ENCODE data around the gene APLN.

The APLN gene

GRCh38 chrX:129653971-129654651 is 645 bp downstream of the APLN start (continued):
- 0 out of 2 replicates have a peak, but pooled peaks have one; percentile 13 for TF ChIP-seq PRDM4 (tag by site-specific recombination; IDR thresholded peaks at IDR 0.05)
- TF ChIP-seq ZNF10 (tag by site-specific recombination; IDR thresholded peaks at IDR 0.05): no peak
- TF ChIP-seq ZBTB11 (tag by site-specific recombination; conservative IDR thresholded peaks at IDR 0.05; ENCODE audit: low read depth): no peak
- TF ChIP-seq REST (tag by site-specific recombination; IDR thresholded peaks at IDR 0.05): no peak
- TF ChIP-seq ZNF654 (tag by site-specific recombination; IDR thresholded peaks at IDR 0.05; ENCODE audit: low read depth): no peak
- TF ChIP-seq RBAK (tag by site-specific recombination; IDR thresholded peaks at IDR 0.05): no peak
- no peak for TF ChIP-seq KLF16 (tag by site-specific recombination; IDR thresholded peaks at IDR 0.05)
- TF ChIP-seq KLF8 (tag by site-specific recombination; IDR thresholded peaks at IDR 0.05): no peak
- TF ChIP-seq BCL11A (tag by site-specific recombination; IDR thresholded peaks at IDR 0.05; ENCODE audit: low read depth): no peak
- no peak for TF ChIP-seq PBX3 (CRISPR knock-in tag; IDR thresholded peaks at IDR 0.05)
- no peak for TF ChIP-seq ZNF76 (tag by site-specific recombination; IDR thresholded peaks at IDR 0.05; ENCODE audit: borderline replicate concordance, low read depth)
- TF ChIP-seq ZNF529 (tag by site-specific recombination; IDR thresholded peaks at IDR 0.05; ENCODE audit: insufficient replicate concordance): no peak
- TF ChIP-seq ZNF174 (tag by site-specific recombination; IDR thresholded peaks at IDR 0.05): no peak
- TF ChIP-seq ZNF596 (tag by site-specific recombination; IDR thresholded peaks at IDR 0.05): no peak
- TF ChIP-seq GFI1B (tag by site-specific recombination; IDR thresholded peaks at IDR 0.05): no peak
- no peak for TF ChIP-seq ZNF391 (tag by site-specific recombination; IDR thresholded peaks at IDR 0.05; ENCODE audit: borderline replicate concordance, low read depth)
- no peak for TF ChIP-seq ZNF366 (tag by site-specific recombination; conservative IDR thresholded peaks at IDR 0.05)
- TF ChIP-seq HOXD13 (CRISPR knock-in tag; IDR thresholded peaks at IDR 0.05; ENCODE audit: borderline replicate concordance): no peak
- no peak for TF ChIP-seq ZNF23 (tag by site-specific recombination; IDR thresholded peaks at IDR 0.05; ENCODE audit: borderline replicate concordance)
- TF ChIP-seq ZNF16 (tag by site-specific recombination; IDR thresholded peaks at IDR 0.05; ENCODE audit: low read depth): no peak
- TF ChIP-seq ZNF473 (tag by site-specific recombination; IDR thresholded peaks at IDR 0.05): no peak
- no peak for TF ChIP-seq ZNF645 (tag by site-specific recombination; IDR thresholded peaks at IDR 0.05)
- no peak for TF ChIP-seq KLF7 (tag by site-specific recombination; IDR thresholded peaks at IDR 0.05; ENCODE audit: borderline replicate concordance)
- 0 out of 2 replicates have a peak, but pooled peaks have one; percentile 26 for TF ChIP-seq SP7 (tag by site-specific recombination; IDR thresholded peaks at IDR 0.05)
- no peak for TF ChIP-seq YY1 (tag by site-specific recombination; IDR thresholded peaks at IDR 0.05)
- no peak for TF ChIP-seq ZNF658 (tag by site-specific recombination; IDR thresholded peaks at IDR 0.05)
- no peak for TF ChIP-seq ZNF335 (tag by site-specific recombination; conservative IDR thresholded peaks at IDR 0.05)
- no peak for TF ChIP-seq GLI4 (tag by site-specific recombination; IDR thresholded peaks at IDR 0.05)
